Thoracic aorta (tissue), 2 donors: ENCODE results near the gene HOXB2. TPM values are rescaled to one million over a fixed set of nuclear protein-coding genes. Genes with fewer than 3 reads are reported as not detected.

Source experiments
- ATAC-seq: fragments of 150-250 bp; one replicate; pipeline ENCODE4 v1.8.0; 2017; ENCODE audit warnings: low read depth; ENCODE audit not compliant: insufficient number of reproducible peaks, low FRiP score
- DNase-seq: peaks from one replicate; pipeline ENCODE4 v3.0.0-alpha.2; 2020; ENCODE audit warnings: low spot score
- H3K27ac ChIP-seq, 2 donors: fragments of 200-600 bp; sonication (generic); 1 replicate in 1 of 2; 2 replicates in 1 of 2; pipeline ENCODE4 v1.5.1; 2016; ENCODE audit warnings: mild to moderate bottlenecking in 2 of 2, moderate library complexity in 2 of 2
- H3K27me3 ChIP-seq: fragments of 200-600 bp; sonication (generic); replicated peaks from 2 replicates; pipeline ENCODE4 v1.6.0; 2016; ENCODE audit warnings: mild to moderate bottlenecking; ENCODE audit not compliant: insufficient read depth
- H3K36me3 ChIP-seq: fragments of 200-600 bp; sonication (generic); one replicate; pipeline ENCODE4 v1.5.1; 2016
- H3K4me1 ChIP-seq, 2 donors: fragments of 200-600 bp; sonication (generic); 1 replicate in 1 of 2; 2 replicates in 1 of 2; pipeline versions ENCODE4 v1.5.1 to v1.6.0; 2016; ENCODE audit warnings: low read depth in 2 of 2, mild to moderate bottlenecking in 1 of 2; ENCODE audit not compliant: control insufficient read depth in 1 of 2
- H3K4me3 ChIP-seq: fragments of 200-600 bp; sonication (generic); 2 replicates; pipeline ENCODE4 v1.5.1; 2016; ENCODE audit warnings: mild to moderate bottlenecking
- H3K9me3 ChIP-seq: fragments of 200-600 bp; sonication (generic); 2 replicates; pipeline ENCODE4 v1.5.1; 2016
- total RNA-seq, 2 donors: library from RNA; depleted of rRNA; stranded (reverse); fragments of >200 nt; gene quantifications; one replicate each; pipeline versions ENCODE4 v1.1.0 to v1.2.3, GENCODE V29; 2016
- TF ChIP-seq, protein P1 (sequence below): fragments of 200-600 bp; sonication (generic); IDR thresholded peaks from one replicate; pipeline ENCODE4 v1.5.1; 2019; ENCODE audit warnings: antibody characterized with exemption

HOXB2 gene
- total RNA-seq, 2 donors from 2014 or later: 53.3 to 73.0 TPM

DNA sequence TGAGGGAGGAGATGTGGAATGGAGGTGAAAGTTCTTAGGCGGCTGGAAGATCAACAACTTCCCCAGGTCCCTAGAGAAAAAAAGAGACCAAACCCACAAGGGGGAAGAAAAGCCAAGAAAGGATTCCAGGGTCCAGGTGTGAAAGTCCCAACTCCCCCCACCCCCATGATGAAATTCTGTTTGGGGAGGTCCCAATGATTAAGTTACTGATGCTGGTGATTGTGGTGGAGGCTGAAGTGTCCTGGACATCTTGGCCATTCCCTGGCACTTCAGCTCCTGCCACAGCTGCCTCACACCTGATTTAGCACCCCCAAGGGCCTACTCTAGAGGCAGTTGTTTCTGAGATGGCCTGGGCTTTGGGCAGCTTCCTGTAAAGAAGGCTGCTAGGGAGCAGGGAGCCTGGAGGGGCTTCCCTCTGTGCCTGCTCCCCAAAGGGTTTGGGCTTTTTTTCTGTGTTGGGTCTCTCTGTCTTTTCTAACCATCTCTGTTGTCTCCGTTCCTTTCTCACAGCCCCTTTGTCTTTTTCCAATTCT, 20.2 kb upstream of the HOXB2 start:
- no peaks in the 10 kb centered on the region for H3K27me3 ChIP-seq
- peaks cover 20 to 96% of the 10 kb centered on the region in 2 donors for H3K4me1 ChIP-seq
- ATAC-seq (no peak), DNase-seq (no peak)
- H3K4me3 ChIP-seq: peak overlapping the region; percentile 69
- no peaks in the 10 kb centered on the region for H3K36me3 ChIP-seq
- H3K9me3 ChIP-seq: no peaks in the 10 kb centered on the region
- H3K27ac ChIP-seq: no peak overlapping the region
- TF ChIP-seq, protein P1, sequence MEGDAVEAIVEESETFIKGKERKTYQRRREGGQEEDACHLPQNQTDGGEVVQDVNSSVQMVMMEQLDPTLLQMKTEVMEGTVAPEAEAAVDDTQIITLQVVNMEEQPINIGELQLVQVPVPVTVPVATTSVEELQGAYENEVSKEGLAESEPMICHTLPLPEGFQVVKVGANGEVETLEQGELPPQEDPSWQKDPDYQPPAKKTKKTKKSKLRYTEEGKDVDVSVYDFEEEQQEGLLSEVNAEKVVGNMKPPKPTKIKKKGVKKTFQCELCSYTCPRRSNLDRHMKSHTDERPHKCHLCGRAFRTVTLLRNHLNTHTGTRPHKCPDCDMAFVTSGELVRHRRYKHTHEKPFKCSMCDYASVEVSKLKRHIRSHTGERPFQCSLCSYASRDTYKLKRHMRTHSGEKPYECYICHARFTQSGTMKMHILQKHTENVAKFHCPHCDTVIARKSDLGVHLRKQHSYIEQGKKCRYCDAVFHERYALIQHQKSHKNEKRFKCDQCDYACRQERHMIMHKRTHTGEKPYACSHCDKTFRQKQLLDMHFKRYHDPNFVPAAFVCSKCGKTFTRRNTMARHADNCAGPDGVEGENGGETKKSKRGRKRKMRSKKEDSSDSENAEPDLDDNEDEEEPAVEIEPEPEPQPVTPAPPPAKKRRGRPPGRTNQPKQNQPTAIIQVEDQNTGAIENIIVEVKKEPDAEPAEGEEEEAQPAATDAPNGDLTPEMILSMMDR: no peak

DNA sequence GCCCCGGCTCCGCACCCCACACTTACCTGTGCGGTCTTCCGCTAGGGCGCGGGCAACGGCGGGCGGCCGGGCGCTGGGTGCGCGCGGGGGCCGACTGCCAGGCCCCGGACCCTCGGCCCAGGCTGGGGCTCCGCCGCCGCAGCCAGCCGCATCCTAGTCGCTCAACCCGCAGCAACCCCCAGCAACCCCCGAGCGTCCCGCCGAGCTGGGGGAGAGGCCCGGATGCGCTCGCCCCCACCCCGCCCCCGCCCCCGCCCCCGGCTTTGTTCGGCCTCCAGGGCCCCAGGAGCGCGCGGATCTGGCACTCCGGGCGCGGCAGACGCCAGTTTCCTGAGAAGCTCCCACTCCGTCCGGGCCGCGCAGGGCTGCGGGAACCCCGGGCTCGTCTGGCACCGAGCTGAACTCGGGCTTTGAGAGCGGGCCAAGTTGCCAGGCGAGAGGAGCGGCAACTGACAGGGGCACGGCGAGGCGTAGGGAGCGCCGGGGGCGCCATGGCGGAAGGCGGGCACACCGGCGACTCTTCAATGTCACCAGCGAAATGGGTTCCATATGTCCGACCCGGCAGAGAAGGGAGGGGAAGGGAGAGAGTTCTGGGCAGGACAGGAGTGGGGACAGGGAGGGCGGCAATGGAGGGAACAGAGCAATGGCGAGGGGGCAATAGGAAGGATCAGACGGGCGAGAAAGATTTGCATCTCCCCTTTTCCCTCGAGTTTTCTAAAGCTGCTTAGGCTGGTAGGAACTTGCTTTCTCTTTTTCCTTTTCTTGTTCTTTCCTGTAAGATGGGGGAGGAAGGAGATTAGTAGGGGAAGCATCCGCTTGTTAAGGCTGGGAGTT, 19.5 kb upstream of the HOXB2 start:
- ATAC-seq (no peak), DNase-seq (no peak)
- Histone ChIP-seq H3K27ac (peak overlapping the region in 1 of 2 donors; percentile 43), H3K27me3 (no peaks in the 10 kb centered on the region), H3K4me1 (peaks cover 17 to 96% of the 10 kb centered on the region in 2 donors), H3K4me3 (peak overlapping the region; percentile 69), H3K9me3 (no peaks in the 10 kb centered on the region), H3K36me3 (no peaks in the 10 kb centered on the region)
- TF ChIP-seq, protein P1: no peak

DNA sequence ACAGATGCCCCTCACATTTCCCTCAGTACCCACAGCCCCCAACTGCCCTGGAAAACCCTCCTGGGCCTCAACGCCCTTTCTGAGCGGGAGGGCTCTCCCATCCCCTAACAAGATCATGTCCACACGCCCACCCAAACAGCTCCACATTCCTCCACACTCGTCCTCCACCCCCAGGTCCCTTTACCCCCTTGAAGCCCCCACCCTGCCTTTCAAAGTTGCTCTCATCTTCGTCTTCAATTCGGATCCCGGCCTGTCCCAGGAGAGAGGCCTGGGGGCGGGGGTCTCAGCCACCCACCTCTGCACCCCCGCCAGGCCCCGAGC, 18.9 kb upstream of the HOXB2 start:
- ATAC-seq (no peak), DNase-seq (no peak)
- no peaks in the 10 kb centered on the region for H3K9me3 ChIP-seq
- H3K36me3 ChIP-seq: no peaks in the 10 kb centered on the region
- peak overlapping the region; percentile 69 for H3K4me3 ChIP-seq
- TF ChIP-seq, protein P1: no peak
- peak overlapping the region in 1 of 2 donors; percentile 42 for H3K27ac ChIP-seq
- no peaks in the 10 kb centered on the region for H3K27me3 ChIP-seq
- peaks cover 14 to 96% of the 10 kb centered on the region in 2 donors for H3K4me1 ChIP-seq

- peak overlapping the region; percentile 69 for H3K4me3 ChIP-seq
- ATAC-seq (no peak), DNase-seq (no peak)
- no peaks in the 10 kb centered on the region for H3K27me3 ChIP-seq
- H3K9me3 ChIP-seq: no peaks in the 10 kb centered on the region
- peak overlapping the region in 1 of 2 donors; percentile 42 for H3K27ac ChIP-seq
- no peaks in the 10 kb centered on the region for H3K36me3 ChIP-seq
- TF ChIP-seq, protein P1: no peak
- H3K4me1 ChIP-seq: peaks cover 14 to 96% of the 10 kb centered on the region in 2 donors
Measured at GRCh38 chr17:48563385-48563838, 18.5 kb upstream of the HOXB2 start.

DNA sequence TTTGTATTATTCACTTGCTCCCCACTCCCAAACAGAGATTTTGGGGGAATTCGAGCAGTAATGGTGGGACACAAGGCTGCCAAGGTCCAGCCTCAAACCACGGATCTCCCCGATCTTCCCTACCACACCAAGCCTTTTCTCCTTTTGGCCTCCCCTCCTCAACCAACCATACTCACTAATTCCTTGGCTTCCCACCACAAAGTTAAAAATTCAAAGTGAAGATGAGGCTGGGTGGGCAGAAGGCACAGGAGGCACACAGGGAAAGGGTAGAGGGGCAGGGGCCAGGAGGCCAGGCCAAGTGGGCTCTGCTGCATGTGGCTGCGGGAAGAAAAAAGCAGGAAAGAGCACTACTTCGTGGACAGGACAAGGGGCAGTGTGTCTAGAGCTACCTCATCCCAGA, 18.0 kb upstream of the HOXB2 start:
- no peak overlapping the region for H3K4me3 ChIP-seq

More for the DNA sequence above, 18.0 kb upstream of the HOXB2 start:
- Histone ChIP-seq H3K27me3 (no peaks in the 10 kb centered on the region), H3K27ac (peak overlapping the region in 1 of 2 donors; percentile 13), H3K9me3 (no peaks in the 10 kb centered on the region), H3K36me3 (no peaks in the 10 kb centered on the region), H3K4me1 (peaks cover 16 to 96% of the 10 kb centered on the region in 2 donors)
- no peak for DNase-seq
- TF ChIP-seq, protein P1: no peak
- no peak for ATAC-seq
